HEK293T (cell line): ENCODE measurements around the gene RHOD.

Experiments
- CTCF ChIA-PET: fragments of 350-600 bp; formaldehyde crosslinking; extraction: SDS; loops from one replicate; lab custom pipeline; 2021; ENCODE audit warnings: antibody characterized with exemption, inconsistent platforms; lab: Yijun Ruan, JAX
- POLR2A ChIA-PET: fragments of 350-600 bp; formaldehyde crosslinking; extraction: SDS; loops from one replicate; lab custom pipeline; 2020; ENCODE audit warnings: antibody characterized with exemption, inconsistent platforms; lab: Yijun Ruan, JAX
- DNase-seq: peaks from one replicate; pipeline ENCODE4 v3.0.0; 2012; ENCODE audit warnings: mixed read lengths; ENCODE audit errors: extremely low spot score
- ARNT ChIP-seq: fragments of 450-650 bp; IDR thresholded peaks from 2 replicates; pipeline ENCODE4 v1.6.1; 2017; ENCODE audit warnings: mild to moderate bottlenecking
- BHLHE40 ChIP-seq: fragments of 450-650 bp; IDR thresholded peaks from 2 replicates; pipeline ENCODE4 v1.6.1; 2016; ENCODE audit warnings: mild to moderate bottlenecking, moderate library complexity, borderline replicate concordance
- CTBP1 ChIP-seq: fragments of 450-650 bp; IDR thresholded peaks from 2 replicates; pipeline ENCODE4 v1.6.1; 2016; ENCODE audit warnings: borderline replicate concordance
- ELF4 ChIP-seq: fragments of 450-650 bp; IDR thresholded peaks from 2 replicates; pipeline ENCODE4 v1.6.1; 2017; ENCODE audit warnings: antibody characterized with exemption
- FOXA1 ChIP-seq: fragments of 450-650 bp; IDR thresholded peaks from 2 replicates; pipeline ENCODE4 v1.6.1; 2016; ENCODE audit warnings: mild to moderate bottlenecking
- FOXK2 ChIP-seq: fragments of 450-650 bp; IDR thresholded peaks from 2 replicates; pipeline ENCODE4 v1.6.1; 2016; ENCODE audit warnings: mild to moderate bottlenecking
- FOXM1 ChIP-seq: fragments of 450-650 bp; IDR thresholded peaks from 2 replicates; pipeline ENCODE4 v1.6.1; 2017; ENCODE audit warnings: mild to moderate bottlenecking, borderline replicate concordance
- HDGF ChIP-seq: fragments of 450-650 bp; IDR thresholded peaks from 2 replicates; pipeline ENCODE4 v1.6.1; 2017; ENCODE audit warnings: antibody characterized with exemption, borderline replicate concordance
- L3MBTL2 ChIP-seq: fragments of 450-650 bp; conservative IDR thresholded peaks from 2 replicates; pipeline ENCODE4 v1.6.1; 2016; ENCODE audit warnings: mild to moderate bottlenecking
- LEF1 ChIP-seq: fragments of 450-650 bp; IDR thresholded peaks from 2 replicates; pipeline ENCODE4 v1.6.1; 2017; ENCODE audit warnings: mild to moderate bottlenecking, borderline replicate concordance
- NFRKB ChIP-seq: fragments of 450-650 bp; IDR thresholded peaks from 2 replicates; pipeline ENCODE4 v1.6.1; 2016; ENCODE audit warnings: mild to moderate bottlenecking, moderate library complexity
- PKNOX1 ChIP-seq: fragments of 450-650 bp; IDR thresholded peaks from 2 replicates; pipeline ENCODE4 v1.6.1; 2016
- SP1 ChIP-seq: fragments of 450-650 bp; IDR thresholded peaks from 2 replicates; pipeline ENCODE4 v1.6.1; 2017
- SUZ12 ChIP-seq: fragments of 450-650 bp; IDR thresholded peaks from 2 replicates; pipeline ENCODE4 v1.6.1; 2016; ENCODE audit warnings: mild to moderate bottlenecking
- TARDBP ChIP-seq: fragments of 450-650 bp; IDR thresholded peaks from 2 replicates; pipeline ENCODE4 v1.6.1; 2016
- ZNF384 ChIP-seq: fragments of 450-650 bp; IDR thresholded peaks from 2 replicates; pipeline ENCODE4 v1.6.1; 2016

RHOD gene

DNA sequence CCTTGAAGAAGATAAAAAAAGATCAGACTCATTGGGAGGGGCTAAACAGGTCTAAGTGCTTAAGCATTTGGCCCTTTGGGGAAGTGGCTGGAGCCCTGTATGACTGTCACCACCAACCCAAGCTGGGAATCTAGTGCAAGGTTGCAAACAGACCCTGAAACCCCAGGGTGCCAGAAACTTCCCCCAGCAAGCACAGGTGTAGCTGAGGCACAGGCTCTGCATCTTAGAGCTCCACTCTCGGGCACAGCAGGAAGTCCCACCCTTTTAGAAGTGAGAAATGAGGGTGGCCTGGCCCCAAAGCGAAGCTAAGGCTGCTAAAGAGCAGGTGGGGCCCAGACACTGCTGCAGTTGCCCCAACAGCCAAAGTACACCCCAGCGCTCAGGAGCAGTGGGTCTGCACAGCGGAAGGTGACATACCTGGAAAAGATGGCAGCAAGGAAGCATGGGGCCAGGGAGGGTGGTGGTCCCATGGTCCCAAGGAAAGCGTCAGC is 56.6 kb downstream of the RHOD start:
- ChIA-PET POLR2A (no interaction called here), CTCF (interaction anchor here (1.3 kb wide), 1 partner anchor 8 kb away, joined by 5 read pairs; no protein-coding TSS in a partner anchor)
- DNase-seq: no peak
- TF ChIP-seq FOXM1: no peak
- TF ChIP-seq HDGF: no peak
- no peak for TF ChIP-seq NFRKB
- no peak for TF ChIP-seq SUZ12
- TF ChIP-seq ARNT: no peak
- TF ChIP-seq PKNOX1: no peak
- no peak for TF ChIP-seq CTBP1
- no peak for TF ChIP-seq ZNF384
- no peak for TF ChIP-seq ELF4
- no peak for TF ChIP-seq L3MBTL2
- TF ChIP-seq SP1: no peak
- no peak for TF ChIP-seq LEF1
- no peak for TF ChIP-seq FOXA1
- TF ChIP-seq TARDBP: no peak
- no peak for TF ChIP-seq FOXK2
- no peak for TF ChIP-seq BHLHE40

GRCh38 chr11:67114275-67114896 is 57.7 kb downstream of the RHOD start:
- TF ChIP-seq FOXA1 (no peak), SP1 (no peak), ELF4 (no peak), CTBP1 (no peak), HDGF (no peak), ZNF384 (no peak)
- CTCF ChIA-PET: interaction anchor here (0.6 to 1.3 kb wide), 2 partner anchors 9 to 148 kb away, joined by 4 to 5 read pairs; no protein-coding TSS in a partner anchor
- DNase-seq: no peak
- POLR2A ChIA-PET: no interaction called here

GRCh38 chr11:67116758-67117105 is 60.1 kb downstream of the RHOD start:
- ChIA-PET POLR2A (interaction anchor here (0.6 kb wide), 1 partner anchor 48 kb away, joined by 3 read pairs; no protein-coding TSS in a partner anchor), CTCF (interaction anchor here (0.6 to 1.5 kb wide), 3 partner anchors 21 to 234 kb away, joined by 3 to 4 read pairs (median 4); no protein-coding TSS in a partner anchor)
- DNase-seq: no peak
- TF ChIP-seq L3MBTL2 (no peak), LEF1 (no peak), CTBP1 (no peak), BHLHE40 (no peak), ARNT (no peak), PKNOX1 (no peak), HDGF (no peak), FOXK2 (no peak), SP1 (no peak), FOXA1 (no peak), NFRKB (no peak), SUZ12 (no peak), TARDBP (no peak)

DNA sequence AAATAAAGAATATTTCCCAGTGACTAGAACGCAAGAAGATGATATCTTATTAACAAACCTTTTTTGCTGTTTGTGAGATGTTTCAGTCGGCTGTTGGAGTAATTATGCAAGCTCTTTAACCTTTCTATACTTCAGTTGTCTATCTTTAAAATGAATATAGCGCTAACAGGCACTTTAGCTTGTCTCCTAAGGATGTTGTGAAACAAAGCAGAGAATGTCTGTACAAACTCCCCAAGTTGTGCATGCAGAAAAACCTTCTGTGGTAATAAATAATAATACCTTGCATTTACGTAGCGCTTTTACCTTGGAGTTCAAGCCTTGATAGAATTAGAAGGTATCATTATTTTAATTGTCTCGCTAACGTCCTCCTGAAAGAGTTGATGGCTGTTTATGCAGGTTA is 60.5 kb downstream of the RHOD start:
- DNase-seq: no peak
- CTCF ChIA-PET: interaction anchor here (0.6 to 1.5 kb wide), 3 partner anchors 22 to 234 kb away, joined by 3 to 4 read pairs (median 4); no protein-coding TSS in a partner anchor
- no peak for TF ChIP-seq PKNOX1
- no peak for TF ChIP-seq LEF1
- no peak for TF ChIP-seq NFRKB
- TF ChIP-seq TARDBP: no peak
- no peak for TF ChIP-seq BHLHE40
- POLR2A ChIA-PET: interaction anchor here (1.3 kb wide), 1 partner anchor 15 kb away, joined by 3 read pairs; no protein-coding TSS in a partner anchor

DNA sequence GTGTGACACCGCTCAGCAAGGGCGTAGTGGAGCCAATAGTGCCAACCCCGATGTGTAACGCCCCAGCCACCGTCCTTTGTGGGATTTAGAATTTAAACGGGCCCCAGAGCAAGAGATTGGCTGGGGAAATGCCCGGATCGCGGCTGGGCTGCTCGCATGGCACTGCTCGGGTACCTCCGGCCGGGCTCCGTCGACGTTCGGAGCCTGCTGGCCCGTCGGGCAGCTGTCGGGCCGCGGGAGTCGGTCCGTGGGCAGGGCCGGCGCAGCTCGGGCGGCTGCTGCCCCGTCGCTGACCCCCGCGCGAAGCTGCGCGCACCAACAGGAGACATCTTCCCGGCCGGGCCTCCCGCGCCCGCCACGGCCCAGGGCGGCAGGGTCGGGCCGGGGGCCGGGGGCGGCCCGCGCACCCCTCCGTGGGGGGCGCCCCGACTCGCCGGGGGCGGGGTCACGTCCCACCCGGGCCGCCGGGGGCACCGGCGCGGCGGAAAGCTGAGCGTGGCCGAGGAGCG is 61.1 kb downstream of the RHOD start:
- no peak for DNase-seq
- ChIA-PET CTCF (interaction anchor here (1.5 kb wide), 1 partner anchor 36 kb away, joined by 4 read pairs; no protein-coding TSS in a partner anchor), POLR2A (interaction anchor here (1.3 kb wide), 1 partner anchor 15 kb away, joined by 3 read pairs; no protein-coding TSS in a partner anchor)
- TF ChIP-seq HDGF: no peak
- TF ChIP-seq CTBP1: no peak
- TF ChIP-seq L3MBTL2: peak; percentile 5; the same call in 1 of the 2 replicates

- CTCF ChIA-PET: no interaction called here
- no peak for TF ChIP-seq SP1
- 0 out of 2 replicates have a peak, but pooled peaks have one; percentile 44 for TF ChIP-seq LEF1
- no peak for TF ChIP-seq BHLHE40
- no peak for TF ChIP-seq FOXK2
- peak; percentile 32 for DNase-seq
- POLR2A ChIA-PET: interaction anchor here (1.0 to 1.4 kb wide), 3 partner anchors 16 to 121 kb away, joined by 3 to 7 read pairs (median 3); no protein-coding TSS in a partner anchor
These were observed 61.6 kb downstream of the RHOD start for GRCh38 chr11:67118181-67118766.
